Loucy (cell line): Measurements from ENCODE around the gene CGB7.
A peak's percentile ranks its signal among the peaks of the same experiment; 100 is the strongest.

Source experiments
- H2AFZ ChIP-seq: fragments of 200-600 bp; sonication (generic); 2 replicates; pipeline ENCODE4 v1.6.0; 2016; ENCODE audit warnings: antibody characterized with exemption, mild to moderate bottlenecking, low read length, moderate library complexity
- H3F3A ChIP-seq: fragments of 200-600 bp; 2 replicates; pipeline ENCODE4 v1.6.0; 2016; ENCODE audit warnings: antibody characterized with exemption, low read depth, mild to moderate bottlenecking
- H3K27me3 ChIP-seq: fragments of 200-600 bp; sonication (generic); 2 replicates; pipeline ENCODE4 v1.6.1; 2014; ENCODE audit warnings: low read length, mild to moderate bottlenecking; ENCODE audit not compliant: insufficient read depth, poor library complexity, severe bottlenecking
- H3K36me3 ChIP-seq: fragments of 200-600 bp; sonication (generic); 2 replicates; pipeline ENCODE4 v1.6.1; 2016; ENCODE audit warnings: low read length; ENCODE audit not compliant: insufficient read depth
- H3K4me1 ChIP-seq: fragments of 200-600 bp; sonication (generic); 2 replicates; pipeline ENCODE4 v1.5.1; 2014; ENCODE audit warnings: low read length, mild to moderate bottlenecking; ENCODE audit not compliant: insufficient read depth, poor library complexity, severe bottlenecking
- H3K4me2 ChIP-seq: fragments of 200-600 bp; sonication (generic); 2 replicates; pipeline ENCODE4 v1.6.0; 2014; ENCODE audit warnings: antibody characterized with exemption, low read length, low read depth, mild to moderate bottlenecking; ENCODE audit not compliant: poor library complexity, severe bottlenecking
- H3K4me3 ChIP-seq: fragments of 200-600 bp; sonication (generic); 2 replicates; pipeline ENCODE4 v1.5.1; 2014; ENCODE audit warnings: low read length, mild to moderate bottlenecking, mixed read lengths; ENCODE audit not compliant: poor library complexity, severe bottlenecking
- H3K79me2 ChIP-seq: fragments of 200-600 bp; sonication (generic); 2 replicates; pipeline ENCODE4 v1.6.1; 2014; ENCODE audit warnings: low read length; ENCODE audit not compliant: insufficient read depth
- H3K9ac ChIP-seq: fragments of 200-600 bp; sonication (generic); 2 replicates; pipeline ENCODE4 v1.6.0; 2014; ENCODE audit warnings: mild to moderate bottlenecking, low read depth, low read length, moderate library complexity; ENCODE audit not compliant: poor library complexity, severe bottlenecking
- H3K9me2 ChIP-seq: fragments of 200-600 bp; sonication (generic); replicated peaks from 2 replicates; pipeline ENCODE4 v1.6.1; 2016; ENCODE audit warnings: low read depth, low read length, mixed read lengths
- H3K9me3 ChIP-seq: fragments of 200-600 bp; sonication (generic); 2 replicates; pipeline ENCODE4 v1.6.1; 2014; ENCODE audit warnings: mild to moderate bottlenecking, antibody characterized with exemption, low read length, low read depth; ENCODE audit not compliant: insufficient read depth
- H4K20me1 ChIP-seq: fragments of 200-600 bp; sonication (generic); 2 replicates; pipeline ENCODE4 v1.6.0; 2014; ENCODE audit warnings: antibody characterized with exemption, low read length, mild to moderate bottlenecking; ENCODE audit not compliant: insufficient read depth, poor library complexity, severe bottlenecking
- CTCF ChIP-seq: fragments of 200-600 bp; sonication (generic); conservative IDR thresholded peaks from 2 replicates; pipeline ENCODE4 v1.5.1; 2014; ENCODE audit warnings: mild to moderate bottlenecking, antibody characterized with exemption, low read length
- EZH2phosphoT487 ChIP-seq: fragments of 200-600 bp; IDR thresholded peaks from 2 replicates; pipeline ENCODE4 v1.6.1; 2018; ENCODE audit warnings: antibody characterized with exemption, mild to moderate bottlenecking, moderate library complexity, borderline replicate concordance

The CGB7 gene

GRCh38 chr19:49098795-49099194 is 41.2 kb upstream of the CGB7 start:
- TF ChIP-seq EZH2phosphoT487 (no peak), CTCF (no peak)
- no peak overlapping the region for H2AFZ ChIP-seq
- H3K9me3 ChIP-seq = no peaks in the 10 kb centered on the region
- H3K4me1 ChIP-seq = peaks cover 14% of the 10 kb centered on the region
- peaks cover 63% of the 10 kb centered on the region for H4K20me1 ChIP-seq
- H3K9ac ChIP-seq = no peak overlapping the region
- peaks cover 58% of the 10 kb centered on the region for H3K79me2 ChIP-seq
- H3K36me3 ChIP-seq = peaks cover 88% of the 10 kb centered on the region
- H3K4me2 ChIP-seq = no peak overlapping the region
- H3K9me2 ChIP-seq = no peaks in the 10 kb centered on the region
- peaks cover 5% of the 10 kb centered on the region; the same call in 1 of the 2 replicates for H3F3A ChIP-seq
- no peak overlapping the region for H3K4me3 ChIP-seq
- no peaks in the 10 kb centered on the region for H3K27me3 ChIP-seq

GRCh38 chr19:49097453-49098288 is 40.1 kb upstream of the CGB7 start:
- no peak overlapping the region for H2AFZ ChIP-seq
- TF ChIP-seq CTCF = peak; percentile 100
- TF ChIP-seq EZH2phosphoT487 = no peak
- H3F3A ChIP-seq = peaks cover 5% of the 10 kb centered on the region; the same call in 1 of the 2 replicates
- peak overlapping the region; percentile 28 for H3K4me2 ChIP-seq
- no peaks in the 10 kb centered on the region for H3K9me2 ChIP-seq
- H3K4me3 ChIP-seq = no peak overlapping the region
- peaks cover 14% of the 10 kb centered on the region for H3K4me1 ChIP-seq
- peaks cover 63% of the 10 kb centered on the region for H3K79me2 ChIP-seq
- no peaks in the 10 kb centered on the region for H3K9me3 ChIP-seq
- peaks cover 62% of the 10 kb centered on the region for H4K20me1 ChIP-seq
- peaks cover 90% of the 10 kb centered on the region for H3K36me3 ChIP-seq
- peak overlapping the region; percentile 25 for H3K9ac ChIP-seq
- H3K27me3 ChIP-seq = no peaks in the 10 kb centered on the region

GRCh38 chr19:49094505-49095482 is 37.2 kb upstream of the CGB7 start:
- no peak overlapping the region for H3K4me3 ChIP-seq
- H3K4me1 ChIP-seq = peaks cover 14% of the 10 kb centered on the region
- no peak overlapping the region for H3K9ac ChIP-seq
- H4K20me1 ChIP-seq = peaks cover 72% of the 10 kb centered on the region
- H3K4me2 ChIP-seq = no peak overlapping the region
- H3K9me2 ChIP-seq = no peaks in the 10 kb centered on the region
- H2AFZ ChIP-seq = no peak overlapping the region
- TF ChIP-seq CTCF (no peak), EZH2phosphoT487 (no peak)
- no peaks in the 10 kb centered on the region for H3K9me3 ChIP-seq
- H3F3A ChIP-seq = peaks cover 5% of the 10 kb centered on the region; the same call in 1 of the 2 replicates
- H3K27me3 ChIP-seq = no peaks in the 10 kb centered on the region
- H3K36me3 ChIP-seq = peaks cover 92% of the 10 kb centered on the region
- H3K79me2 ChIP-seq = peaks cover 86% of the 10 kb centered on the region
